ENCODE results near the gene FCRL2.
"Not testable (repeated sequence)": the region's sequence is repeated elsewhere in the genome, so short reads cannot be mapped to it uniquely, and the experiment has no call there.

The FCRL2 gene

GRCh38 chr1:157748262-157748817 is 28.6 kb downstream of the FCRL2 start:
- DNase-seq: no peak

- DNase-seq: no peak
Observed at GRCh38 chr1:157739229-157739901, 37.6 kb downstream of the FCRL2 start.

- not testable (repeated sequence) for DNase-seq
Observed at GRCh38 chr1:157735991-157736390, 40.9 kb downstream of the FCRL2 start.

GRCh38 chr1:157734321-157734720 is 42.6 kb downstream of the FCRL2 start:
- no peak for DNase-seq

- DNase-seq: no peak
Observed at GRCh38 chr1:157732755-157733154, 44.2 kb downstream of the FCRL2 start.

GRCh38 chr1:157725221-157725577 is 51.7 kb downstream of the FCRL2 start:
- no peak for DNase-seq

GRCh38 chr1:157724537-157725220 is 52.3 kb downstream of the FCRL2 start:
- no peak for DNase-seq

GRCh38 chr1:157723157-157723556 is 53.8 kb downstream of the FCRL2 start:
- no peak for DNase-seq

- DNase-seq: no peak
Observed at GRCh38 chr1:157721985-157722384, 54.9 kb downstream of the FCRL2 start.

- no peak for DNase-seq
Observed at GRCh38 chr1:157715736-157716135, 61.2 kb downstream of the FCRL2 start.

GRCh38 chr1:157711802-157712201 is 65.1 kb downstream of the FCRL2 start:
- no peak for DNase-seq

GRCh38 chr1:157704878-157705277 is 72.1 kb downstream of the FCRL2 start:
- DNase-seq: no peak

- no peak for DNase-seq
Observed at GRCh38 chr1:157703981-157704380, 73.0 kb downstream of the FCRL2 start.

GRCh38 chr1:157702308-157702825 is 74.6 kb downstream of the FCRL2 start:
- no peak for DNase-seq

GRCh38 chr1:157700732-157701131 is 76.2 kb downstream of the FCRL2 start, which contains the start of gene FCRL3:
Gene FCRL3 (minus strand): TSS chr1:157700769. CDS start chr1:157700489, 280 bp downstream.
- no peak for DNase-seq

- DNase-seq: no peak
Observed at GRCh38 chr1:157700305-157700704, 76.6 kb downstream of the FCRL2 start.

GRCh38 chr1:157697781-157698569 is 79.0 kb downstream of the FCRL2 start:
- no peak for DNase-seq

- no peak for DNase-seq
Observed at GRCh38 chr1:157696966-157697628, 79.8 kb downstream of the FCRL2 start.

Data from cerebellar nuclear complex (tissue), 1 donor.